Stomach (tissue), 4 donors: Measurements from ENCODE around the gene NUDT19.
"Not testable (repeated sequence)": the region's sequence is repeated elsewhere in the genome, so short reads cannot be mapped to it uniquely, and the experiment has no call there.

Experiments used
- EP300 ChIP-seq: sonication (generic); formaldehyde crosslinking; IDR thresholded peaks from one replicate; pipeline ENCODE4 v1.6.1; 2017; ENCODE audit warnings: antibody characterized with exemption
- POLR2A ChIP-seq, 4 donors: fragments of 450-650 bp; IDR thresholded peaks; one replicate each; pipeline ENCODE4 v1.6.1; 2016; ENCODE audit warnings: antibody characterized with exemption in 4 of 4, control low read depth in 2 of 4, mild to moderate bottlenecking in 1 of 4, moderate library complexity in 1 of 4

DNA sequence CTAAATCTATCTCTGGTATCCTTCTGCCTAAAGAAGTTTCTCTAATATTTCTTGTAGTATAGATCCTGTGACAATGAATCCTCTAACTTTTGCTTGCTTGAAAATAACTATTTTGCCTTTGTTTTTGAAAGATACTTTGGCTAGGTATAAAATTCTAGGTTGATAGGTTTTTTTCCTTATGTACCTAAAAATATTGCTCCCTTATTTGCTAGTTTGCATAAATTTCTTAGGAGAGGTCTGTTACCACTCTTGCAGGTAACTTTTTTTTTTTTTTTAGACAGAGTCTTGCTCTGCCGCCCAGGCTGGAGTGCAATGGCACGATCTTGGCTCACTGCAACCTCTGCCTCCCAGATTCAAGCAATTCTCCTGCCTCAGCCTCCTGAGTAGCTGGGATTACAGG is 12.4 kb downstream of the NUDT19 start:
- not testable (repeated sequence) for TF ChIP-seq POLR2A (IDR thresholded peaks at IDR 0.05); EP300
